ENCODE data around the gene ZNHIT2.
"Not testable (repeated sequence)": the region's sequence is repeated elsewhere in the genome, so short reads cannot be mapped to it uniquely, and the experiment has no call there.

ZNHIT2 gene

GRCh38 chr11:65117206-65118096 lies at the start of gene ZNHIT2:
ZNHIT2 (minus strand) TSS chr11:65117701; CDS start chr11:65117653, 48 bp downstream.
- peak; percentile 99 for DNase-seq

GRCh38 chr11:65166893-65167292 lies 49.4 kb upstream of the ZNHIT2 start:
- no peak for DNase-seq

- DNase-seq, result no peak
Observed at GRCh38 chr11:65165410-65166317, 48.2 kb upstream of the ZNHIT2 start.

GRCh38 chr11:65163684-65164083 lies 46.2 kb upstream of the ZNHIT2 start:
- no peak for DNase-seq

GRCh38 chr11:65160643-65161042 lies 43.1 kb upstream of the ZNHIT2 start:
- no peak for DNase-seq

GRCh38 chr11:65159012-65159411 lies 41.5 kb upstream of the ZNHIT2 start:
- no peak for DNase-seq

GRCh38 chr11:65157336-65157735 lies 39.8 kb upstream of the ZNHIT2 start:
- DNase-seq, result no peak

GRCh38 chr11:65156926-65157325 lies 39.4 kb upstream of the ZNHIT2 start:
- no peak for DNase-seq

- no peak for DNase-seq
Observed at GRCh38 chr11:65156256-65156655, 38.8 kb upstream of the ZNHIT2 start.

GRCh38 chr11:65152122-65152521 lies 34.6 kb upstream of the ZNHIT2 start:
- DNase-seq, result no peak

GRCh38 chr11:65151331-65151899 lies 33.9 kb upstream of the ZNHIT2 start:
- no peak for DNase-seq

- DNase-seq, result peak; percentile 19
Observed at GRCh38 chr11:65150509-65151299, 33.2 kb upstream of the ZNHIT2 start.

- DNase-seq, result not testable (repeated sequence)
Observed at GRCh38 chr11:65150131-65150508, 32.6 kb upstream of the ZNHIT2 start.

- no peak for DNase-seq
Observed at GRCh38 chr11:65148657-65149056, 31.2 kb upstream of the ZNHIT2 start.

- no peak for DNase-seq
Observed at GRCh38 chr11:65147352-65148075, 30.0 kb upstream of the ZNHIT2 start.

- no peak for DNase-seq
Observed at GRCh38 chr11:65141896-65142494, 24.5 kb upstream of the ZNHIT2 start.

GRCh38 chr11:65136515-65137096 lies 19.1 kb upstream of the ZNHIT2 start:
- DNase-seq, result no peak

- DNase-seq, result no peak
Observed at GRCh38 chr11:65135633-65136145, 18.2 kb upstream of the ZNHIT2 start.

- peak; percentile 98 for DNase-seq
Observed at GRCh38 chr11:65134952-65135632, 17.6 kb upstream of the ZNHIT2 start.

Data from NCI-H774 (cell line).